Measurements from ENCODE around the gene C11orf71.

GRCh38 chr11:114379394-114380069 is 20.8 kb downstream of the C11orf71 start:
- TF ChIP-seq CTCF (IDR thresholded peaks at IDR 0.05; ENCODE audit: insufficient read depth, low read length, poor library complexity, severe bottlenecking): no peak
- TF ChIP-seq EZH2phosphoT487 (conservative IDR thresholded peaks at IDR 0.05; ENCODE audit: low read length): no peak
